ENCODE results near the gene IL13.

IL13 gene

GRCh38 chr5:132656774-132657355 lies 1.1 kb upstream of the IL13 start:
- no peak for DNase-seq

- DNase-seq = no peak
These were observed 669 bp downstream of the IL13 start for GRCh38 chr5:132658381-132659302.

- no peak for DNase-seq
These were observed 1.9 kb downstream of the IL13 start for GRCh38 chr5:132659598-132660493.

- no peak for DNase-seq
These were observed 3.4 kb downstream of the IL13 start for GRCh38 chr5:132661231-132662003.

GRCh38 chr5:132662004-132662401 lies 4.0 kb downstream of the IL13 start:
- no peak for DNase-seq

- peak; percentile 27 for DNase-seq
These were observed 5.2 kb downstream of the IL13 start for GRCh38 chr5:132662925-132663770.

GRCh38 chr5:132663771-132664695 lies 6.1 kb downstream of the IL13 start:
- DNase-seq = no peak

- DNase-seq = no peak
These were observed 6.8 kb downstream of the IL13 start for GRCh38 chr5:132664696-132665209.

GRCh38 chr5:132665574-132666080 lies 7.7 kb downstream of the IL13 start:
- DNase-seq = no peak

GRCh38 chr5:132666310-132667123 lies 8.5 kb downstream of the IL13 start:
- peak; percentile 33 for DNase-seq

- no peak for DNase-seq
These were observed 9.3 kb downstream of the IL13 start for GRCh38 chr5:132667309-132667708.

- no peak for DNase-seq
These were observed 10.1 kb downstream of the IL13 start for GRCh38 chr5:132667761-132668705.

- no peak for DNase-seq
These were observed 10.9 kb downstream of the IL13 start for GRCh38 chr5:132668706-132669454.

- DNase-seq = no peak
These were observed 11.5 kb downstream of the IL13 start for GRCh38 chr5:132669455-132669820.

- no peak for DNase-seq
These were observed 12.3 kb downstream of the IL13 start for GRCh38 chr5:132669966-132670882.

GRCh38 chr5:132671000-132671399 lies 13.0 kb downstream of the IL13 start:
- no peak for DNase-seq
